AG08396 (cell line): ENCODE results near the gene TADA2B.
A peak's percentile ranks its signal among the peaks of the same experiment; 100 is the strongest.

Source experiments
- DNase-seq: peaks from one replicate; pipeline ENCODE4 v3.0.0; 2012; ENCODE audit warnings: low spot score, mixed read lengths

TADA2B gene

DNA sequence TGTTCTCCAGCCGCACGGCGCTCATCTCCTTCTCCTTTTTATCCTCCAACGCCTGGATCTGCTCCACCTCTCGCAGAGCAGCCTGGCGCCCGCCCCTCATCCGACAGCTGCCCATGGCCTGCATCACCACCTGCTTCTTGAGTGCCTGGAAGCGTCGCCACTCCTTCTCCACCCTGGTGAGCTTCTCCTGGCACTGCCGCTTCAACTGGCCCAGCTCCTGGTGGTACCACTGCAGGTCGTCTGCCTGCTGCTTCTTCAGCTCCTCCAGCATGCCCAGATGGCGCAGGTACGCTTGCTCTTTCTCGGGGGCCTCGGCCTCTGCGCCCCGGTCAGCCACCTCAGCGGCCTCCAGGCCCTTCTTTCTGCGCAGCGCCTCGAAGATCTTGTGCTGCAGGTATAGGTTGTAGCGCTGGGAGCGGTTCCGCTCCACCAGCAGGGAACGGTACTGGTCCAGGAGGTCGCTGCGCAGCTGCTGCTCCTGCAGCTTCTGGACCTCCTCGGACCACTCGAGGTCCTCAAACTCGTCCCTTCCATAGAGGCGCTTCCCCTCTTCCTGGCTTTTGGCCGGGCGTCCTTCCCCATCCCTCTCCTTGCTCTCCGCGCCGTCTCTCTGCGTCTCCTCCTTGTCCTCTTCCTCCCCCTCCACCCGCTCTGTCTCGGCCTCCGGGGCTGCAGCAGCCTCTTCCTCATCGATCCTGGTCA, 1.2 kb upstream of the TADA2B start:
- no peak for DNase-seq

DNA sequence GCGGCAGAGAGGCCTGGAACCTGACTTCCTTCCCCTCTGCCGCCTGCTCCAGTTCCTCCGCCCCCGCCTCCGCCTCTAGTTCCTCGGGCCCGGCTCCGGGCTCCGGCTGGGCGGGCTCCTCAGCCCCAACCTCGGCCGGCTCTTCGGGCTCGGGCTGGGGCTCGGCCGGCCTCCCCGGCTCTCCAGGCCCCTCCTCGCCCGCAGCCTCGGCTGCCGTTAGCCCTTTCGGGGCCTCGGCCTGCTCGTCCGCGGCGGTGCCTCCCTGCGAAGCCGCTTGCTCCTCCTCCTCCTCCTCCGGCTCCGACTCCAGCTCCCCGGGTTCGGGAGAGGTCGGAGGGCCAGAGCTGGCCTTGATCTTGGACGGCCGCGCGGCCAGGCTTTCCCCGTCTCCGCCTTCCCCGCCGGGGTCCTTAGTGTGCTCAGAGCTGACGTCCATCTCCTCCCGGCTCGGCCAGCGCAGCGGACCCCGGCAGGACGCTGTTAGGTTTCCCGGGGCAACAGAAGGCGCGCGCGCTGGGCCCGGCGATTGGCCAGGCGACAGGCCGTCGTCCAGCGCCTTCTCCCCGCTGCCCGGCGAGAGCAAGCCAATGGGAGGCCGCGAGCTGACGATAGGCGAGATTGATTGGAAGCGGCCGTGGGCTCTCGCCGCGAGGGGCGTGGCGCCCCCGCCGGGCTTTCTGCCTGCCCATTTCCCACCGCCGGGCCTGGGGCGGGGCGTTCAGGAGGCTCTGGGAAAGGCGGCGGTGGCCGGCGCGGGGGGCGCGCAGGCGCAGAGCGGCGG, 479 bp upstream of the TADA2B start:
- peak; percentile 100 for DNase-seq

DNA sequence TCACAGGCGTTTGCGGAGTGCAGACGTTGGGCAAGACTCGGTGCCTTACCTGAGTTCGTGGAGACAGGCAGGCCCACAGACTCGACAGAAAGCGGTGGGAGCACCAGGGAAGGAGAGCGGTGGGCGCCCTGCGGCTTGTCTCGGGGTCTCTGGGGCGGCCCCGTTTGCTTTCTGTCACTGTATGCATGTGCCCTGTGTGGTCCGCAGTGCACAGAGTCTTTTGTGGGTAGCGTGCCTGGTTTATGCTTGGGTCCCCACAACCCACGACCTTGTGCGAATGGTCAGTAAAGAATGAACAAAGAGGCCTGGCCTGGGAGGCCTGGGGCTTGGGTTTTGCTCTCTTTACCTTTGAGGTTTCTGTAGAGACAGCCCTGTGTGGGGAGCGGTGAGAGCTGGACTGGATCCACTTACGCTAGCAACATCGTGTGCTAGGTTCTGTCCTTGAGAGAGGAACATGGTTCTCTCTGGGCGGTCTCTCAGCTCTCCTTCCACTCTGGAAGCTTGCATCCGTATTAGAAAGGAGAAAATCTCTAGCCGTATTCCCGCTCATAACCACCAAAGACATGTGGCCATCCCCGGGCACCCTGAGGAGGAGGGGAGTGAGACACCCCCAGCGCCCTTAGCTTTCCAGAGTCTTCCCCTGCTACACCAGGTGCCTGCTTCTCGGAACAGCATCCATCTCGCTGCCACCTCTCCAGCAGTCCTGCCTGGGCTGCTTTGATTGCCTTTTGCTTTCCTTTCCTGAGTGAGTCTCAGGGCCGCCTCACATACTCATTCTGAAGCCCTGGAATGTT, 1.2 kb downstream of the TADA2B start:
- peak; percentile 33 for DNase-seq

DNA sequence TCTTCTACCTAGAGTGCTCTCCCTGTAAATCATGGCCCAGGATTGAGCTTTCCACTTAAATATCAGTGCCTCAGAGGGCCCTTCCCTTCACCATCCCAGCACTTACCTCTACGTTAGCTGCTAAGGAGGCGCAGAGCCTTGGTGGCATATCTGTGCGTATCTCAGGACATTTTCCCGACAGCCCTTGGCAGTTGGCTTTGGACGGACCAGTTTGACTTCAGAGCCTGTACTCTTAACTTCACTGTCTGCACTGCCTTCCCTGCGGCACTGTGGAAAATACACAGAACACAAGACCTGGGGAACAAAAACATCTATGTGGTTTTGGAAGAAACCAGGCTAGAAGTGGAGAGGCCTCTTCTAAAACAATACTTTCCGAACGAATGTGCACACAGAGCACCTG, 2.4 kb downstream of the TADA2B start:
- no peak for DNase-seq

DNA sequence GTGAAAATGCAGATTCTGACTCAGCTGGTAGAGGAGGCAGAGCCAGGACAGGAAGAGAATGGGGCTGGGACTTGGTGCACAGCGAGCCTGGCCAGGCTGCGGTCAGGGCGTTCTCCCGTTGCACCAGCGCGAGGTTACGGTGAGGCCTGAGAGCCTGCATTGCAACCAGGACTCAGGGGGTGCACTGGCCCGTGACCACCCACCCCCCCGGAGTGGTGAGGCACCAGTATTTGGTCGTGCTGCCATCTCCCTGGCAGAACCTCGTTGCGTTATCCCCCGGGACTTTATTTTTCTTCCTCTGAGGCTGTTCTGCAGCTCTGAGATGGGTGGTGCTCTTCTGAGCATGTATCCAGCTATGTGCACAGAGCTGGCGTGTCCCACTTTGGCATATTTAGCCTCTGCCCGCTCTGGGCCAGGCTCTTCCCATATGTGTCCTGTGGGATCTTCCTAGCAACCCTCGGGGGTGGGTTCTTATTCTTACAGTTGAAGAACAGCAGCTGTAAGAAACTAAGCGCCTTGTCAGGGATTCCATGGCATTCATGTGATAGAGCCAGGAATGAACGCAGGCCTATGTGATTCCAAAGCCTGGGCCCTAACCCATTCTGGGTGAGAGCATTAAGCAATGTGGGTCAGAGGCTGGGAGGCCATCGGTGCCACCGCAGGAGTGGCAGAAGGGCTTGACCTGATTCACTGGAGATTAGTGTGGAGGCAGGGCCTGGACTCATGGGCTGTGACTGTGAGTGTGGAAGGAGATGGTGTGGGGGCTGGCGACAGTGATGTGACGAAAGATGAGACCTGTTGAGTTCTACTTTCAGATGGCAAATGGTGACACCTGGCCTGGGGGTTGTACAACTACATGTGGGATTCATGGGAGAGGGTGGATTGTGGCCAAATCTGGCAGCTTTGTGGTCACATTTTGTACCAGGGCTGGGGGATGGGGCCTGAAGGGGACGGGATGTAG, 3.1 kb downstream of the TADA2B start:
- no peak for DNase-seq

DNA sequence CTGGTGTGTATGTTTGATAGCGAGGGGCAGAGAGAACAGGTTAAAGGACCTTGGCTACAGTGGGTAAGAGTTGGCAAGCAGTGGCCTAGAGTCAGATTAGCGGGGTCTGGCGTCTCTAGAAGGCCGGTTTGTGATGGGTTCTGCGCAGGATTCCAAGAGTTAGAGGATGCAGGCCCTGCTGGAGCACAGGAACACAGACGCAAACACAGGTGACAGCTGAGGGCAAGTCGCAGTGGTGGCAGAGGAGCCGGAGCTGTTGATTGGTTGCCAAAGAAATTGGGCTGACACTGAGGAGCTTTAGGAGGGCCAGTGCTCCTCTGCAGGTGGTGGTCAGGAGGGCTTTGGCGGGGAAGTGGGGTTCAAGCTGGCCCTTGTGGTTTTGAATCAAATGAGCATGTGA, 3.8 kb downstream of the TADA2B start:
- no peak for DNase-seq

DNA sequence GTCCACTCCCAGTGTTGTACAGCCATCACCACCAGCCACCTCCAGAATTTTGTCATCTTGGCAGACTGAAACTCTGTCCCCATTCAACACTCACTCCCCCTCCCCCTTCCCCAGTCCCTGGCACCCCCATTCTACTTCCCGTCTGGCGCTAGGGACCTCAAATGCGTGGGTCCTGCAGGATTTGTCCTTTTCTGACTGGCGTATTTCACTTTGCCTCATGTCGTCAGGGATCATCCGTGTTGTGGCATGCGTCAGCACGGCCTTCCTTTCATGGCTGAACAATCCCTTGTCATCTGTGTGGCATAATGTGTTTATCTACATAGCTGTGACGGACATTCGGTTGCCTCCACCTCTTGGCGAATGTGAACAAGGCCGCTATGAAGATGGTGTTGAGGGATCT, 5.5 kb downstream of the TADA2B start:
- no peak for DNase-seq

DNA sequence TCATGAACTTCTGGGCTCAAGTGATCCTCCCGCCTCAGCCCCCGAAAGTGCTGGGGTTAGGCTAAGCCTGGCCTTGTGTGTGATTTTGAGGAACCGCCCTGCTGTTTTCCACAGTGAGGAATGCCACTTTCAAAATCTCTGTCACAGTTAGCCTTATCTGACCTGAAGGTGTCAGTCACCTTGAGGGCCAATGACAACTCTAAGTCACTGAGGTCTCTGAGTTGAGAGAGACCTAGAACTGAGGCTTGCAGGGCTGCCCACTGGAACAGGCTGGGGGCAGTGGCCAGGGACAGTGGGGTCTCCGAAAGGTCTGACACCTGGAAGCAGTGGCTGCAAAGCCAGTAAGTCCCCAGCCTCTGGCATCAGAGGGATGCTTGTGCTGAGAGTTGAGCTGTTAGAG, 6.1 kb downstream of the TADA2B start:
- no peak for DNase-seq

DNA sequence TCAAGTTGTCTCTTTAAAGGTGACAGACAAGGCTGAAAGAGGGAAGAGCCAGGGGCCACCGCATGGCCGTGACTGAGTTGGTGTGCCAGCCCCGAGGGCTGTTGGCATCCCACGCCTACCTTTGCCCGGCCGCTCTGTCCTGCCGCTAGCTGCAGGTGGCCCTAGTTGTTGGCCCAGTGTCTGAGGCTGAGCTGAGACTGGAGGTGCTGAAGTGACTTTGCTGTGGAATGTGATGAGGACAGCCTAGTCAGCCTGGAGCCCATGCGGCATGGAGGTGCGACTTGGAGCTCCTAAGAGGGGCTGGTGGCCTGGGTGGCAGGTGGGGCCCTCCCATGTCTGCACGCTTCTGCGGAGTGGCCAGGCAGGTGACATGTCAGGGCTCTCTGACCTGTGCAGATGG, 6.6 kb downstream of the TADA2B start:
- DNase-seq: no peak

DNA sequence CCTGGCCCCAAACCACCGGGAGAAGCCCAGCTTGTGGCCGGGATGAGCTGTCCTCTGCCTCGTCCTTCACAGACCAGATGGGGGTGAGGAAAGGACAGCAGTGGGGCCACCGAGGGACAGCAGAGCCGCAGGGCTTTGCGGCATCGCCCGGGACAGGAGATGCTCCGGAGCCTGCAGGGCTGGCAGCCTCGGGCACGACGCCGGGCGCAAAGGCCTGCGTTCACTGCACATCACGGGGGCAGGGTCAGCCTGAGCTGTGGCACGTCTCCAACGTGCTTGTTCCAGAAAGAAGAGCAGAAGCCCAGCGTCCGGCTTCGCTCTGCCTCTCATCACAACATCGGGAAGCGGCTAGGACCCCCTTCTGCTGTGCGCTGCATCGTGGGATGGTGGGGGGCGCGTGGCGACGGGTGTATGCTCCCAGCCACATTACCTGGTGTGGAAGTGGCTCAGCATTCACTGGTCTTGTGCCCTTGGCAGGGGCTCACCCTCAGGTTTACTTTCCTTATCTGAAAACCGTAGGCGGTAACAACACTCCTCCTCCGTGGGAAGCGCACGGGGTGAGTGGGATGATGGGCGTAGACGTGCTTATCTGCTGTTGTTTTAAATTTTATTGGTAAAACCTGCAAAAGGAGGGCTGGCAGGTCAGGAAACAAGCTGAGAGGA, 7.4 kb downstream of the TADA2B start:
- no peak for DNase-seq

DNA sequence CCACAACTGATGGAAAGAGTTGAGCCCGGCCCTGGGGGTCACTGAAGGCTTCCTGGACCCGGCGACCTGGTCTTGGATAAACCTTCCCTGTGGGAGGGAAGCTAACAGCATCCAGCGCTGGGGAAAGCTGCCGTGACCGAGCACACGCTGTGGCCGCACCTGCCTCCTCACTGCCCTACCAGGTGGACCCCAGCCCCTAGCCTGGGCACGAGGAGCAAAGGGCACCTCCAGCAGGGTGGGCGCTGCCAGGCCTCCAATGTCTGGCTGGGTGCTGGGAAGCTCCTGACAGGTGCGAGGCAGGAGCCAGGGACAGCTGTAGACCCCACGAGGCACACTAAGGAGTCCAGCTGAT, 7.9 kb downstream of the TADA2B start:
- no peak for DNase-seq

DNA sequence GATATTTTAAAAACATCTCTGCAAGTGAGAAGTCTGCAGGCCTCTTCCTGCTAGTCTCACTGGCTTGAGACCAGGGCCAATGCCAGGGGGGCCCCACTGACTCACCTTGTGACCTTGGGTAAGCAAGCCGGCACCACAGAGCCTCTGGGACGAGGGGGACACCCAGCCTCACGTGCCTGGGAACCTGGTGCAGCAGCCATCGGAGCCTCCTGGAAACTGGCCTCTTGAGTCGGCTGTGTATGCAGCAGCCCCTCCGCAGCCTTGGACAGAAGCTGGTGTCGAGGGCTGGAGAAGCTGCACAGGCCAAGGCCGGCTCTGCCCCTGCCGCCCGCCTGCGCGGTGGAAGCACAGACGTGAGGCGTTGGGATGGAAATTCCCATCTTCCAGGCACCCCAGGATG, 8.7 kb downstream of the TADA2B start:
- no peak for DNase-seq

DNA sequence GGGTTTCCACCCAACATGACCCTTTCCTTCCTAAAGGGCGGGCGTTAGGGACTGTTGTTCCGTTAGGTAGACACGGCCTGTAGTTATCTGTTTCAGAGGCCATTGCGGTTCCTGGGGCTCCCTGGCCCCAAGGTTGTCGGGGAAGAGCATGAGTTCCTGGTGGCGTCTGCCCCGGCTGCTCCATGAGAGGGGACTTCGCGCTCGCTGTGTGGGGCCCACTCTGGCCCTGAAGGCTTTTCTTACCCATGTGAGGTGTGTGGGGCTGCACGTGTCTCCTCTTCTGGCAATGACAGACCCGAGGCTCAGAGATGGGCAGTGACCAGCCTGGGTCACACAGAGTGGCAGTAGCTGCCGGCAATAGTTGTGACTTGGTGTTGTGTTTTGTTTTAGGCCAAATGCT, 9.1 kb downstream of the TADA2B start:
- DNase-seq: no peak

DNA sequence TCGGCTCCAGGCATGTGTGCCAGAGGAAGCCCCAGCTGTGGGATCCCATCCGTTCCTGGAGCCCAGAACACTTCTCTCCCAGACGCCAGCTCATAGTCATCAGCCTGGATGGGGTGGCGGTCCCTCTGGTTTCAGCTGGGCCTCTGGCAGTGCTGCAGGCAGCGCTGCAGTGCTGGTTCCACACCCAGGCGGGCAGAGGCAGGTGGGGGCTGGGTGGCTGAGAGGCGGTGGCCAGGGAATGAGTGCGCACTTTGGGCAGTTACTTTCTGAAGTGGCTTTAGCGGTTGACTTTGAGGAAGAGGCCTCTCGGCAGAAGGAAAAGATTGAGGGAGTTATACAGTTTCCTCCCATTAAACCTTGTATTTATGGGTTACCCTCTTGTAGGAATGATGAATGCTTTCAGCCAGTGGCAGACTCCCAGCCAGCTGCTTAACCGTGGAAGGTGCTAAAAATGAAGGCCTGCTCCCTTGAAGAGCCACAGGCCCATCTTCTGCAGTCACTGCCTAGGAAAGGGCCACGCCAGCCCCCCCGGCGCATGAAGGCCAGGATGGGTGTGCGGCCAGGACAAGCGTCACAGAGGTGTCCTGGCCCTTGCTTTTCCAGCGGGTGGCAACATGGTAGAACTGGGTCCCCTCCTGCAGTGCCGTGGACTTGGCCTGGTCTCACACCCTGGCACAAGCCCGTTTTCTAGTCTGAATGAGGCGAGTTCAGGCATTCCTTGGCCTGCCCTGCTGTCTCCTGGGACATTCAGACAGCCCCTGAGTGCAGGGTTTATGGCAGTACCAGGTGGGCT, 9.9 kb downstream of the TADA2B start:
- no peak for DNase-seq

DNA sequence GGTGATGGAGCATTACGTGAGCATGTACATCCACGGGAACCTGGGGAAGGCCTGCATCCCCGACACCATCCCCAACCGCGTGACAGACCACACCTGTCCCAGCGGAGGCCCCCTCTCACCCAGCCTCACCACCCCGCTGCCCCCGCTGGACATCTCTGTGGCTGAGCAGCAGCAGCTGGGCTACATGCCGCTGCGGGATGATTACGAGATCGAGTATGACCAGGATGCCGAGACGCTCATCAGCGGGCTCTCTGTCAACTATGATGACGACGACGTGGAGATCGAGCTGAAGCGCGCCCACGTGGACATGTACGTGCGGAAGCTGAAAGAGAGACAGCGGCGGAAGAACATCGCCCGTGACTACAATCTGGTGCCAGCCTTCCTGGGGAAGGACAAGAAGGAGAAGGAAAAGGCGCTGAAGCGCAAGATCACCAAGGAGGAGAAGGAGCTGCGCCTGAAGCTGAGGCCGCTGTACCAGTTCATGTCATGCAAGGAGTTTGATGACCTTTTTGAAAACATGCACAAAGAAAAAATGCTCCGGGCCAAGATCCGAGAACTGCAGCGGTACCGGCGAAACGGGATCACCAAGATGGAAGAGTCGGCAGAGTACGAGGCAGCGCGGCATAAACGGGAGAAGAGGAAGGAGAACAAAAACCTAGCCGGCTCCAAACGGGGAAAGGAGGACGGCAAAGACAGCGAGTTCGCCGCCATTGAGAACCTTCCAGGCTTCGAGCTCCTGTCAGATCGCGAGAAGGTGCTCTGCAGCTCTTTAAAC, 11.1 kb downstream of the TADA2B start:
- DNase-seq: no peak

DNA sequence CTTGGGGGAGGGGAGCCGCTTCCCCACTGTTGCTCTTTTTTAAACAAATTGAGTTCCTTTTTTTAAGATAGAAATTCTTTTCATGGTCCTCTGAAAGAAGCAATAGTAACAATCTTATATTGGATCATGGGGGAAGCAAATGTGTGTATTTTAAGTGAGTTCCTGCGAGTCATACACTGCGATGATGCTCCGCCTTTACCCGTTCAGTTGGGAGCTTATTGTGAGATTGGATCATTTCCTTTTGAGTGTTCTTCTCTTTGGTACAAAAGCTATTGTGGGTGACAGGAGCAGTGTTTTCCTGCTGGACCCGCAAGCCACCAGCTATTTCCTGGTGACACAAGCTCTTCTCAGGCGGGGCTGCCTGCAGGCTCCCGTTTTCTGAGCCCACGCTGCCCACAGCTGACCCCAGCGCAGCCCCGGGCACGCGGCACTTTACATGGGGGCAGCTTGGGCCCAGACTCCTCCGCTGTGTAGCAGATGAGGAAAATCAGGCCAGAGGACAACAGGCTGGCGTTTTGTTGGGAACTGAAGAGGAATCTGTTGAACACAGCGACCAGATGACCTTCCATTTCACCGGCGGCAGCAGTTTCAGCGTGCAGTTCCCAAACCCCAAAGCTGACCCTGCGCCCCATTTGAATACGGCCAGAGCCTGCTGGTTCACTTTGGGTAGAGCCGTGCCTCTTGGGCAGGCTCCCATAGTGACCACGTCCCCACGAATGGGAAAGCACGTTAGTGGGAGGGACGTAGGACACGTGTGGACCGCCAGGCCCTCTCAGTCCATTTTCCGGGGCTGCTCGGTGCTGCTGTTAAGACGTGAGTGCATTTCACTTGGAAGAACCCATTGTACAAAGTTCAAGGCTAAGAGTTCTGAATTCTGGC, 12.2 kb downstream of the TADA2B start:
- DNase-seq: no peak

DNA sequence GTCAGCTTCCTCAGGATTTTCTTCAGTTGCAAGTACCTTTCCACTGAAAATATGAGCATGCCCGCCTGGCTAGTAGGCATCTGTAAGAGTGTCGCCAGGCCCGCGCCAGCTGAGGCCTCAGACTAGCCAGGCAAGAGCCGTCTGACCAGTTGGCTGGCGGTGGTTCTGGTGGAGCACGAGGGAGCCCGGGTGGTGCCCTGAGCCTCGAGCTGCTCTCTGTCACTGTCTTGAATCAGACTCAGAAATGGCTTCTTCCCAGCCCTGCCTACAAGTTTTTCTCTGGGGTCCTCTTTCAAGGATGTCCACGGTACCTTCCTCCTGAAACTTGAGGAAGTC, 12.8 kb downstream of the TADA2B start:
- DNase-seq: no peak

DNA sequence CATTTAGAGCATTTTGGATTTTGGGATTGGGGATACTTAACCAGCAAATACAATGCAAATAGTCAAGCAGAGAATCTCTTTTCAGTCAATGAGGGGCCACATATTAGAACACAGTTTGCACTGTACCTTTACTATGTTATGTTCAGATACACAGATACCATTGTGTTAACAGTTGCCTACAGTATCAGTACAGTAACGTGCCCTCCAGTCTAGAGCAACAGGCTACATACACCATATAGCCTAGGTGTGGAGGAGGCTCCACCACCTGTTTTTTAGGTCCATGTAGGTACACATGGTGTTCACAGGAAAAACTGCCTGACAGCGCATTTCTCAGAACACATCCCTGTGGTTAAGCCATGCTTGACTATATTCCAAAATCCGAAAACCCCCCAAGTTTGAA, 15.6 kb downstream of the TADA2B start:
- DNase-seq: no peak

DNA sequence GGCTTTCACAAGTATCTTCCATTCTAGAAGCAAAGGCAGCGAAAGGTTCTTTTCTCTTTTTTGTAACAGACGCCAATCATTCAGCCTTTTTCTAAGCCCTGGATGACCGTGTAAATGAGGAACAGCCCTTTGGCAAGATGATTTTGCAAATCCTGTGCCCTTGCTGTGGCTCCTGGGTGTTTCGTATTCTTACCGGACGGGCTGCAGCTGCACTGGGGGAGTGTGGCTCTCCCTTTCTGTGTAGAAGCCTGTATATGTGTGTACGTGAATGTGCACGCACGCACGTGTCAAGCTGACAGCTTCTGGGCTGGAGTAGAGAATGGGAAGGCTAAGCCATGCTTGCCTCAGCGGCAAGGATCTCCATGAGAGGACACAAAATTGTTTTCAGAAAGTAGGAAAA, 16.5 kb downstream of the TADA2B start:
- no peak for DNase-seq
